Esophagus muscularis mucosa (tissue), 4 donors: Measurements from ENCODE around the gene UHRF1. TPM values are rescaled to one million over a fixed set of nuclear protein-coding genes. Genes with fewer than 3 reads are reported as not detected.

Experiments used
- DNase-seq: peaks from one replicate; pipeline ENCODE4 v3.0.0-alpha.2; 2017; ENCODE audit errors: extremely low spot score
- H3K27ac ChIP-seq, 4 donors: fragments of 200-600 bp; sonication (generic); replicated peaks in 1 of 4; 1 replicate in 3 of 4; 2 replicates in 1 of 4; pipeline ENCODE4 v1.5.1; 2016 to 2019; ENCODE audit warnings: mild to moderate bottlenecking in 1 of 4
- H3K27me3 ChIP-seq, 4 donors: fragments of 200-600 bp; sonication (generic); one replicate each; pipeline versions ENCODE4 v1.5.1 to v1.6.0; 2016 to 2019
- H3K36me3 ChIP-seq, 4 donors: fragments of 200-600 bp; sonication (generic); one replicate each; pipeline ENCODE4 v1.5.1; 2016 to 2019
- H3K4me1 ChIP-seq, 4 donors: fragments of 200-600 bp; sonication (generic); one replicate each; pipeline ENCODE4 v1.5.1; 2016 to 2019
- H3K4me3 ChIP-seq, 4 donors: fragments of 200-600 bp; sonication (generic); 1 replicate in 2 of 4; 2 replicates in 2 of 4; pipeline ENCODE4 v1.5.1; 2016 to 2019; ENCODE audit warnings: mild to moderate bottlenecking in 4 of 4, moderate library complexity in 1 of 4
- H3K9me3 ChIP-seq, 4 donors: fragments of 200-600 bp; sonication (generic); 1 replicate in 3 of 4; 2 replicates in 1 of 4; pipeline ENCODE4 v1.5.1; 2016 to 2019
- EP300 ChIP-seq: sonication (generic); formaldehyde crosslinking; IDR thresholded peaks from one replicate; pipeline ENCODE4 v1.6.1; 2017; ENCODE audit warnings: antibody characterized with exemption
- POLR2A ChIP-seq: fragments of 450-650 bp; IDR thresholded peaks from one replicate; pipeline ENCODE4 v1.6.1; 2017; ENCODE audit warnings: antibody characterized with exemption, moderate library complexity, mild to moderate bottlenecking, low read depth
- POLR2AphosphoS5 ChIP-seq, 2 donors: sonication (generic); formaldehyde crosslinking; IDR thresholded peaks; one replicate each; pipeline ENCODE4 v1.6.1; 2017; ENCODE audit warnings: antibody characterized with exemption in 2 of 2
- WGBS: methylation state at CpG from one replicate; pipeline ENCODE4 v1.1.5; 2018; 5-methylcytosine and 5-hydroxymethylcytosine counted together
- intact Hi-C: fragments of 100-400 bp; cut with DNase I; formaldehyde crosslinking; loops from one replicate; pipeline ENCODE4 v1.15.1; 2023
- total RNA-seq, 4 donors: library from RNA; depleted of rRNA; stranded (reverse); fragments of >200 nt; gene quantifications; one replicate each; pipeline versions ENCODE4 v1.1.0 to v1.2.1, GENCODE V29; 2016
- TF ChIP-seq, protein P1 (sequence below), 3 experiments: fragments of 200-600 bp in 2 of 3; fragments of 450-650 bp in 1 of 3; sonication (generic) in 2 of 3; IDR thresholded peaks; one replicate each; pipeline ENCODE4 v1.5.1; 2017 to 2019; ENCODE audit warnings: antibody characterized with exemption in 3 of 3, mild to moderate bottlenecking in 2 of 3, moderate library complexity in 1 of 3

UHRF1 gene
- total RNA-seq, 4 donors from 2014 or later, result 0.33 to 1.2 (median 0.64) TPM

DNA sequence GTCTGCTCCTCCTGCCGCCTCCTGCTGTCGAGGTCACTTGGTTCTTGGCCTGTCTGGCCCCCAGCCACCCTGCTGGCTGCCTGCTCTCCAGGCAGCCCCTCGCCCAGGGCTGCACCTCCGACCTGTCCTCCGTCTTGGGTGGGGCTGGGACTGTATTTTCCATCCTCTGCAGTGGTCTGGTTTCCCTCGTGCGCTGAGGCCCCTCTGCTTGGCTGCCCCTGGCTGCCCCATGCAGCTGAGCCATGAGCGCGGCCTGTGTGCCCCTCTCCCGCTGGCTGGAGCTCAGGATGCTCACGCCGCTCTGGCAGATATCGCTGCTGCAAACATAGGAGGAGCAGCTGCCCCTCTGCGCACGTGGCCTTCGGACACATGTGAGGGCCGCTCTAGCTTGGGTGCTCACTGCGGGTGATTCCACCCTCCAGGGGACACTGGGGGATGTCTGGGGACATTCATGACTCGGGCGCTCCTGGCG, 14.0 kb downstream of the UHRF1 start:
- no peak overlapping the region for H3K4me3 ChIP-seq
- no peaks in the 10 kb centered on the region for H3K36me3 ChIP-seq
- no peak overlapping the region for H3K27ac ChIP-seq
- DNase-seq, result no peak
- no peaks in the 10 kb centered on the region for H3K9me3 ChIP-seq
- intact Hi-C loops, result no loop called here
- H3K4me1 ChIP-seq, result no peaks in the 10 kb centered on the region
- WGBS, result 92% methylated on average over 21 of the region's 21 CpGs
- TF ChIP-seq, protein P1, sequence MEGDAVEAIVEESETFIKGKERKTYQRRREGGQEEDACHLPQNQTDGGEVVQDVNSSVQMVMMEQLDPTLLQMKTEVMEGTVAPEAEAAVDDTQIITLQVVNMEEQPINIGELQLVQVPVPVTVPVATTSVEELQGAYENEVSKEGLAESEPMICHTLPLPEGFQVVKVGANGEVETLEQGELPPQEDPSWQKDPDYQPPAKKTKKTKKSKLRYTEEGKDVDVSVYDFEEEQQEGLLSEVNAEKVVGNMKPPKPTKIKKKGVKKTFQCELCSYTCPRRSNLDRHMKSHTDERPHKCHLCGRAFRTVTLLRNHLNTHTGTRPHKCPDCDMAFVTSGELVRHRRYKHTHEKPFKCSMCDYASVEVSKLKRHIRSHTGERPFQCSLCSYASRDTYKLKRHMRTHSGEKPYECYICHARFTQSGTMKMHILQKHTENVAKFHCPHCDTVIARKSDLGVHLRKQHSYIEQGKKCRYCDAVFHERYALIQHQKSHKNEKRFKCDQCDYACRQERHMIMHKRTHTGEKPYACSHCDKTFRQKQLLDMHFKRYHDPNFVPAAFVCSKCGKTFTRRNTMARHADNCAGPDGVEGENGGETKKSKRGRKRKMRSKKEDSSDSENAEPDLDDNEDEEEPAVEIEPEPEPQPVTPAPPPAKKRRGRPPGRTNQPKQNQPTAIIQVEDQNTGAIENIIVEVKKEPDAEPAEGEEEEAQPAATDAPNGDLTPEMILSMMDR (IDR thresholded peaks at IDR 0.05), result no peak
- no peak for TF ChIP-seq POLR2A
- no peak for TF ChIP-seq EP300
- TF ChIP-seq POLR2AphosphoS5 (IDR thresholded peaks at IDR 0.05), result no peak
- no peaks in the 10 kb centered on the region for H3K27me3 ChIP-seq

- TF ChIP-seq, protein P1 (IDR thresholded peaks at IDR 0.05), result no peak
- TF ChIP-seq POLR2A, result no peak
- no peak for TF ChIP-seq POLR2AphosphoS5 (IDR thresholded peaks at IDR 0.05)
- TF ChIP-seq EP300, result no peak
- no peaks in the 10 kb centered on the region for H3K27me3 ChIP-seq
- intact Hi-C loops, result no loop called here
- no peak for DNase-seq
- H3K36me3 ChIP-seq, result no peaks in the 10 kb centered on the region
- no peak overlapping the region for H3K4me3 ChIP-seq
- no CpG with 5 or more reads among the region's 22 CpGs for WGBS
- H3K9me3 ChIP-seq, result no peaks in the 10 kb centered on the region
- H3K4me1 ChIP-seq, result no peaks in the 10 kb centered on the region
- H3K27ac ChIP-seq, result no peak overlapping the region
These were observed 19.9 kb downstream of the UHRF1 start for GRCh38 chr19:4929186-4929585.

DNA sequence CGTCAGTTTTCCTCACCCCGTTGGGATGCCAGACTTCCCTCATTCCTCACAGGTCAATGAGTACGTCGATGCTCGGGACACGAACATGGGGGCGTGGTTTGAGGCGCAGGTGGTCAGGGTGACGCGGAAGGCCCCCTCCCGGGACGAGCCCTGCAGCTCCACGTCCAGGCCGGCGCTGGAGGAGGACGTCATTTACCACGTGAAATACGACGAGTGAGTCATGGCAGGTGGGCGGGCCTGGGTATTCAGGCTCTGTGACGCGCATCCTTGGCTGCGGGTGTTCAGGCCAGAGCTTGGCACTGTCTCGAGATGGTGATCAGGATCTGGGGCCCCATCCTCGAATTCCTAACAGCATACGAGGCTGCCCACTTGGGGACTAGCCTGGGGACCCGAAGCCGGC, 21.4 kb downstream of the UHRF1 start:
- no peaks in the 10 kb centered on the region for H3K9me3 ChIP-seq
- H3K27me3 ChIP-seq, result no peaks in the 10 kb centered on the region
- H3K36me3 ChIP-seq, result no peaks in the 10 kb centered on the region
- no peaks in the 10 kb centered on the region for H3K4me1 ChIP-seq
- no peak overlapping the region for H3K27ac ChIP-seq
- TF ChIP-seq, protein P1 (IDR thresholded peaks at IDR 0.05), result no peak
- TF ChIP-seq EP300 (no peak), POLR2AphosphoS5 (IDR thresholded peaks at IDR 0.05) (no peak), POLR2A (no peak)
- intact Hi-C loops, result no loop called here
- DNase-seq, result no peak
- 91% methylated on average over 26 of the region's 28 CpGs for WGBS
- no peak overlapping the region for H3K4me3 ChIP-seq

GRCh38 chr19:4932711-4933110, 23.4 kb downstream of the UHRF1 start:
- no peak for DNase-seq
- Histone ChIP-seq H3K9me3 (no peaks in the 10 kb centered on the region), H3K36me3 (no peaks in the 10 kb centered on the region), H3K27ac (no peak overlapping the region), H3K27me3 (no peaks in the 10 kb centered on the region), H3K4me3 (no peak overlapping the region), H3K4me1 (no peaks in the 10 kb centered on the region)
- WGBS, result 95% methylated on average over 32 of the region's 32 CpGs
- TF ChIP-seq POLR2AphosphoS5 (IDR thresholded peaks at IDR 0.05) (no peak), POLR2A (no peak), EP300 (no peak)
- TF ChIP-seq, protein P1 (IDR thresholded peaks at IDR 0.05), result no peak
- intact Hi-C loops, result no loop called here

- 86% methylated on average over 7 of the region's 7 CpGs for WGBS
- Histone ChIP-seq H3K36me3 (no peaks in the 10 kb centered on the region), H3K27ac (no peak overlapping the region), H3K4me3 (no peak overlapping the region), H3K9me3 (no peaks in the 10 kb centered on the region), H3K4me1 (no peaks in the 10 kb centered on the region), H3K27me3 (no peaks in the 10 kb centered on the region)
- no peak for DNase-seq
- TF ChIP-seq POLR2AphosphoS5 (IDR thresholded peaks at IDR 0.05) (no peak), POLR2A (no peak), EP300 (no peak)
- TF ChIP-seq, protein P1 (IDR thresholded peaks at IDR 0.05), result no peak
- intact Hi-C loops, result no loop called here
These were observed 24.2 kb downstream of the UHRF1 start for GRCh38 chr19:4933528-4933927.
